Measurements from ENCODE around the gene ZSCAN23.
"Not testable (repeated sequence)": the region's sequence is repeated elsewhere in the genome, so short reads cannot be mapped to it uniquely, and the experiment has no call there.

Gene ZSCAN23

DNA sequence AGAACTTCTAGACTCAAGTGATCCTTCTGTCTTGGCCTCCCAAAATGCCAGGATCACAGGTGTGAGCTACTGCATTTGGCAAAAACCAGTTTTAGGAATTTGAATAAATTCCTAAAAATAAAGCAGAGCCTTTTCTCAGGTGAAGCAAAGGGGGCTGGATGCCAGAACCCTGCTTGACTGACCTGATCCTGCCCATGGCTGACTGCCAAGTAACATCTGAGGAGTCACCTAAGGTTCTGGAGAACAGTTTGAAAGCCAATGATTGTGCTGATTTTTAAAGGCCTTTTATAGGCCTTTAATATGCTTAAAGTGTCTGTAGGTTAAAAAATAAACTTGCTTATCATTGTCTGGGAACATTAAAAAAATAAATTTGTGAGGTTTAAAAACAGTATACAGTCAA is 29.6 kb downstream of the ZSCAN23 start:
- Histone ChIP-seq H3K4me3 (no peak overlapping the region), H3K36me3 (replicated peaks) (no peaks in the 10 kb centered on the region), H3K27me3 (ENCODE audit: low read depth) (no peaks in the 10 kb centered on the region), H3K9me3 (no peaks in the 10 kb centered on the region), H3K4me1 (no peaks in the 10 kb centered on the region)
- no peak for DNase-seq (ENCODE audit: low spot score in 2 of 2)
- in situ Hi-C loops (cut with MboI; ENCODE audit: low sequenced_read_pairs) = no loop called here

DNA sequence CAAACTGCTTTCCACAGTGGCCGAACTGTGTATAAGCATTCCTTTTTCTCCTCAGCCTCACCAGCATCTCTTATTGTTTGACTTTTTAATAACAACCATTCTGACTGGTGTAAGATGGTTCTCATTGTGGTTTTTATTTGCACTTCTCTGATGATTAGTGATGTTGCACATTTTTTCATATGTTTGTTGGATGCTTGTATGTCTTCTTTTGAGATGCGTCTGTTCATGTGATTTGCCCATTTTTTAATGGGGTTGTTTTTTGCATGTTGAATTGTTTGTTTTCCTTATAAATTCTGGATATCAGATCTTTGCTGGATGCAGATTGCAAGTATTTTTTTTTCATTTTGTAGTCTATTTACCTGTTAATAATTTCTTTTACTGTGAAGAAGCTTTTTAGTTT is 32.5 kb downstream of the ZSCAN23 start:
- Histone ChIP-seq H3K4me1 (no peaks in the 10 kb centered on the region), H3K36me3 (replicated peaks) (no peaks in the 10 kb centered on the region), H3K4me3 (no peak overlapping the region), H3K27me3 (ENCODE audit: low read depth) (no peaks in the 10 kb centered on the region), H3K9me3 (no peaks in the 10 kb centered on the region)
- in situ Hi-C loops (cut with MboI; ENCODE audit: low sequenced_read_pairs) = no loop called here
- DNase-seq (ENCODE audit: low spot score in 2 of 2) = no peak

DNA sequence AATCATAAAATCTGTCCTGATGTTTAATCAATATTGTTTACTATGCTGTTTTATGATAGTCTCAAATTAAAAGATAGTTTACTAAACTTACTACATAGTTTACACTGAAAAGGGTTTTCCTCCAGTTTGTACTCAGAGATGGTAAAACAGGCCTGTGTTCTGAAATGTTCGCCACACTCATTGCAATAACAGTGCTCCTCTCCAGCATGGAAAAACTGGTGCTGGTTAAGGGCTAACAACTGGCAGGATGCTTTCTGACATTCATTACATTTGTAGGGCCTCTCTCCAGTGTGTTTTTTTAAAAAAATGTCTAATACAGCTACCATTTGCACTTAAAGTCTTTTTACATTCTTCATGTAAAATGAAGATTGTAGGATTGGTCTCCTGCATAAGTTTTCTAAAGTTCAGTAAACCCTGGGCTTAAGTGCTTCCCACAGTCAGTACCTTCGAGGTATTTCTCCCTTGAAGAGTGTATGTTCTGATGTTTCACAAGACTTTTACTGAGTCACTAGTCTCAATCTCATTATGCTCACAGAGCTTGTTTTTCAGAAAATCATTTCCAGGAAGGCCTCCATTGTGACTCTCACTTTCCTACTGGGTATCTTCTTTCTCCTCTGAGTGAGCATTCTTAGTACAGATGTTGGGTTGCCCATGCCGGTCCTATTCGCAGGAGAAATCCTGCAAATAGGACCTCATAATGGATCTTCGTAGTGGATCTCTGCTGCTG is 35.1 kb downstream of the ZSCAN23 start:
- no peaks in the 10 kb centered on the region for H3K27me3 ChIP-seq (ENCODE audit: low read depth)
- no peaks in the 10 kb centered on the region for H3K4me1 ChIP-seq
- no peak overlapping the region for H3K4me3 ChIP-seq
- H3K36me3 ChIP-seq (replicated peaks) = no peaks in the 10 kb centered on the region
- no peaks in the 10 kb centered on the region for H3K9me3 ChIP-seq
- in situ Hi-C loops (cut with MboI; ENCODE audit: low sequenced_read_pairs) = no loop called here
- DNase-seq (ENCODE audit: low spot score in 2 of 2) = no peak

DNA sequence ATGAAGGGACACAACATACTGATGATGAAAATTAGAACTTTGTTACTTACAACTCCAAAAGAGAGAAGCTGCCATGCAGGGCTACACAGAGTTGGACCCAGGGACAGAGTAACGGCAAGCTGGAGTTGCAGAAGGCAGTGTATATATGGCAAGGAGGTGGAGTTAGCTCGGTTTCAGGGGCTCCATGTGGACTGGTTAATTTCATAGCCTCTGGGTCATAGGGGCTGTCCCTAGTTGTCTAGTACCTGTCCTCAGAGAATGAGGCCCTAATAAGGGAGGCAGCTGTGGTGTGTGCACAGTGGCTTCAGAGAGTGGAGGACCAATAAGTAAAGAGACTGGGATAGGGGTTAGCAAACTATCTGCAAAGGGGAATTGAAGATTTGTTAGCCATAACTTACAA is 35.9 kb downstream of the ZSCAN23 start:
- H3K4me3 ChIP-seq = no peak overlapping the region
- H3K27me3 ChIP-seq (ENCODE audit: low read depth) = no peaks in the 10 kb centered on the region
- no peak for DNase-seq (ENCODE audit: low spot score in 2 of 2)
- no peaks in the 10 kb centered on the region for H3K36me3 ChIP-seq (replicated peaks)
- no peaks in the 10 kb centered on the region for H3K9me3 ChIP-seq
- H3K4me1 ChIP-seq = no peaks in the 10 kb centered on the region
- in situ Hi-C loops (cut with MboI; ENCODE audit: low sequenced_read_pairs) = no loop called here

DNA sequence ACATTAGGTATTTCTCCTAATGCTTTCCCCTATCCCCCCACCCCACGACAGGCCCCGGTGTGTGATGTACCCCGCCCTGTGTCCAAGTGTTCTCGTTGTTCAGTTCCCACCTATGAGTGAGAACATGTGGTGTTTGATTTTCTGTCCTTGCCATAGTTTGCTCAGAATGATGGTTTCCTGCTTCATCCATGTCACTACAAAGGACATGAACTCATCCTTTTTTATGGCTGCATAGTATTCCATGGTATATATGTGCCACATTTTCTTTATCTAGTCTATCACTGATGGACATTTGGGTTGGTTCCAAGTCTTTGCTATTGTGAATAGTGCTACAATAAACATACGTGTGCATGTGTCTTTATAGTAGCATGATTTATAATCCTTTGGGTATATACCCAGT is 39.4 kb downstream of the ZSCAN23 start:
- H3K4me3 ChIP-seq; in situ Hi-C loops (cut with MboI; ENCODE audit: low sequenced_read_pairs); H3K27me3 ChIP-seq (ENCODE audit: low read depth); H3K36me3 ChIP-seq (replicated peaks); H3K9me3 ChIP-seq; H3K4me1 ChIP-seq; DNase-seq (ENCODE audit: low spot score in 2 of 2): not testable (repeated sequence)

DNA sequence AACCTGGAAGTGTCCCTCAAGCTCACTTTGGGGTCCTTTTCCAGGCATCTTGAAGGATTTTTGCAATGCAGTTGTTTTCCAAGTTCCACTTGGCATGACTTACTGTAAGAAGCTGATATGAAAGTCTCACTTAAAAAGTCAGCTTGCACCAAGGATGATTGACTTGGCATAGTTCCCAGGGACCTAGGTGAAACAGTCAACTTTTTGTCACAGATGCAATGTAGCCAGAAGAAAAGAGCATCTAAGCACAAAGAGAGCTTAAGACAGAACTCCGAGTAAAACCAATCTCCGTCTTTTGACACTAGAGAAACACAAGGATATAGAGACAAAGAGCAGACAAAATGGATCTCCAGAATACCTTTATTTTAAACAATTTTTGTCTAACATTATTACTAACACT is 41.1 kb downstream of the ZSCAN23 start:
- no peaks in the 10 kb centered on the region for H3K4me1 ChIP-seq
- H3K9me3 ChIP-seq = no peaks in the 10 kb centered on the region
- in situ Hi-C loops (cut with MboI; ENCODE audit: low sequenced_read_pairs) = no loop called here
- H3K27me3 ChIP-seq (ENCODE audit: low read depth) = no peaks in the 10 kb centered on the region
- no peak for DNase-seq (ENCODE audit: low spot score in 2 of 2)
- H3K36me3 ChIP-seq (replicated peaks) = no peaks in the 10 kb centered on the region
- no peak overlapping the region for H3K4me3 ChIP-seq

DNA sequence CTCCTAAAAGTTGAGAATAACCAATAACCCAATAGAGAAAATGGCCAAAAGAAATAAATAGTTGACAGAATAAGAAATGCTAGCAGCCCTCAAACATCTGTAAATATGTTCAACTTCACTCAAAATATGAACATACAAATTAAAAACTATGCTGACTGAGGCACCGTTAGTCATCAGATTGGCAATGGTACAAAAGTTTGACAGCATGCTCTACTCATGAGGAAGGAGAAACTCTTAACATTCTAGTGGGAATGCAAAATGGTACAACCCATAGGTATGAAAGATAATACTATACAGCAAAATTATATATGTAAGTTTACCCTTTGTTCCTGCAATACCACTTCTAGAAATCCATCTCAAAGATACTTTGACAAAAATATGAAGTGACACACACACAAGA is 42.1 kb downstream of the ZSCAN23 start:
- in situ Hi-C loops (cut with MboI; ENCODE audit: low sequenced_read_pairs) = no loop called here
- Histone ChIP-seq H3K9me3 (no peaks in the 10 kb centered on the region), H3K27me3 (ENCODE audit: low read depth) (no peaks in the 10 kb centered on the region), H3K4me3 (no peak overlapping the region), H3K4me1 (no peaks in the 10 kb centered on the region), H3K36me3 (replicated peaks) (no peaks in the 10 kb centered on the region)
- DNase-seq (ENCODE audit: low spot score in 2 of 2) = no peak

DNA sequence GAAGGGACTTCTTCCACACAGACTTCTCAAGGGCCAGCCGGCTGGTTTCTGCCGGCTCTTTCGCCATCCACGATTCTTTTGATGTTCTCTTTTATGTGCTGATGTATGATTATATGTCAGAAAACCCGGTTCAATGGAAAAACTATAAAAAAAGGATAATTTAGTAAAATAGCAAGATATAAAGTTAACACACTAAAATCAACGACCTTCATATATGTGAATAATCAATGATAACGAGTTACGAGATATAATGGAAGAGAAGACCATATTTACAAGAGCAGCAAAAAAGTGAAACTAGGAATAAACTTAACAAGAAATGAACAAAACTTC is 43.2 kb downstream of the ZSCAN23 start:
- Histone ChIP-seq H3K27me3 (ENCODE audit: low read depth) (no peaks in the 10 kb centered on the region), H3K9me3 (no peaks in the 10 kb centered on the region), H3K4me1 (no peaks in the 10 kb centered on the region), H3K36me3 (replicated peaks) (no peaks in the 10 kb centered on the region), H3K4me3 (no peak overlapping the region)
- in situ Hi-C loops (cut with MboI; ENCODE audit: low sequenced_read_pairs) = no loop called here
- no peak for DNase-seq (ENCODE audit: low spot score in 2 of 2)

DNA sequence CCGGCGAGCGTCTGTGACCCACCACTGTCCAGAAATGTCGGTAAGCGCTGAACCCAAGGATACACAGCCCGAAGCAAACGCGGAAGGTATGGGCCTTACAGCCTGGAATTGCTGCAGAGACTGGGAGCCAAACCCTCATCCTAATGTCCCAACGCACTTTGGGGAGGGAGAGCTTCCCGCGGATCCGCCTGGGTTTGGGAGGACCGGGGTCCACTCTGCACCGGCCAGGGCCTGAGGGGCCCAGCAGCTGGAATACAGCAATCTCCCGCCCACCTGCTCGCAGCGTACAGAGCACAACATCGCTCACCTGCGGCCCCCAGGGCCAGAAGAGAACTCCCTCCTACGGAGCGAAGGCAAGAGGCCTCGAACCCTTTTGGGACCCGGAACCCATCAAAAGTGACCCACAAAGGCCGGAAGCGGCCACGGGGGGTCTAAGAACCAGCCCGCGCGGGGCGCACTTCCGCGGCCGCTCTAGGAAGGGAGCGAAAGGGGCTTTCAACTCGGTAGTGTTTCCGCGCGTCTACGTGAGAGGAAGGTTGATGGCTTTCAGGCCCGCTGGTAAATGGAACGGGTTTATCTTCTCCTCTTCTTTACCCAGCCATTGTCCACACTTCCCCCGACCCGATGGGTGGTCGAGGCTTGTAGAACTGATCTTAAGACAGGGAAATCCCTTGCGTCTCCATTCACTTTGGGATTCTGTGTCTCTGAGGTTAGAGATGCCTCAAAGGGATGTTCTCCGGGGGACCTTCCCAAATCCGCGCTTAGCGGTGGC is 43.8 kb downstream of the ZSCAN23 start, which contains the start of gene ZSCAN12:
TSS of gene ZSCAN12 (minus strand) at position 398 of the 772 bp plus-strand sequence. CDS start 1,342 bp downstream, outside the sequence.
- DNase-seq (ENCODE audit: low spot score in 2 of 2) = no peak
- Histone ChIP-seq H3K4me1 (no peaks in the 10 kb centered on the region), H3K36me3 (replicated peaks) (no peaks in the 10 kb centered on the region), H3K9me3 (no peaks in the 10 kb centered on the region), H3K4me3 (no peak within 1 kb of the TSS), H3K27me3 (ENCODE audit: low read depth) (no peaks in the 10 kb centered on the region)
- in situ Hi-C loops (cut with MboI; ENCODE audit: low sequenced_read_pairs) = no loop called here

DNA sequence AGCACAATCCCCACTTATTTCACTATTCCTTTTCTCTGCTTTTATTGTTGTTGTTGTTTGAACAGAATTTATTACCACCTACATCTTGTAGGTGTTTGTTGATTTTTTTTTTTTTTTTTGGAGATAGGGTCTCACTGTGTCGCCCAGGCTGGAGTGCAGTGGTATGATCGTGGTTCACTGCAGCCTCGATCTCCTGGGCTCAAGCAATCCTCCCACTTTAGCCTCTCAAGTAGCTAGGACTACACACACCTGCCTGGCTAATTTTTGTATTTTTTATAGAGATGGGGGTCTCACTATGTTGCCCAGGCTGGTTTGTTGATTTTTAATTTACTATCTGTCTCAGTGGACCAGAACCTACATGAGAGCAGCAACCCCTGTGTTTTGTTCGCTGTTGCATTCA is 47.4 kb downstream of the ZSCAN23 start:
- no peaks in the 10 kb centered on the region for H3K27me3 ChIP-seq (ENCODE audit: low read depth)
- no peaks in the 10 kb centered on the region for H3K36me3 ChIP-seq (replicated peaks)
- no peak for DNase-seq (ENCODE audit: low spot score in 2 of 2)
- no peaks in the 10 kb centered on the region for H3K4me1 ChIP-seq
- H3K4me3 ChIP-seq = no peak overlapping the region
- no peaks in the 10 kb centered on the region for H3K9me3 ChIP-seq
- in situ Hi-C loops (cut with MboI; ENCODE audit: low sequenced_read_pairs) = no loop called here

DNA sequence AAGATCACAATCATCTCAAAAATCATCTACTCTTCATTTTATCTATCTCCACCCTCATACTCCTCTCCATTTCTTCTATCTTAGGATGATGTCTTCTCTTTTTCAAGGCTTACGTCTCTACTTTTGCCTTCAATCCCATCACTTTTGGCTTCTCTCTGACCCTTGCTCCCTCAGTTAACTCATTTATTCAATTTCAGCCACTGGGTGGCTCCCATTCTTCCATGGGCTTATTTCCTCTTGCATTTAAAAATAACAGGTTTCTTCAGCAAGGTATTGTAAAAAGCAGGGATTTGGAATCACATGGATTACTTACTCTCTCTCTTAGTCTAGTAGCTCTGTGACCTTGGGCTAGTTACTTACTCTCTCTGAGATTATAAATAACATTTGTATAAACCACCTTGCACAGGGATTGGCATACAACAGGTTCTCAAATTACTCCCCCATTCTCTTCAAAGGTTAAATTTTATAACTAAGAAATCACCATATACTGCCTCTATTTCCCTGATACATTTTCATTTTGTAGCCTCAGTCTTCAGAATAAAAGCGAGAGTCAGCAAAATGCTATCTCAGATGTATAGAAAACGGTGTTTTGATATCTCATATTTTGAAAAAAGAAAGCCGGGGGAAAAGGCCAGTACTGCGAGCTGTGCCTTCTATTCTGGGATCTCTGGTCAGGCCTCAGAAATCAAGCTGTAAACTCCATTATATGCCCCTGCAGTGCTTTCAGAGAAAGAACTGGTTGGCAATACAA is 49.2 kb downstream of the ZSCAN23 start:
- in situ Hi-C loops (cut with MboI; ENCODE audit: low sequenced_read_pairs) = no loop called here
- H3K9me3 ChIP-seq = no peaks in the 10 kb centered on the region
- no peaks in the 10 kb centered on the region for H3K36me3 ChIP-seq (replicated peaks)
- H3K4me3 ChIP-seq = no peak overlapping the region
- DNase-seq (ENCODE audit: low spot score in 2 of 2) = no peak
- H3K4me1 ChIP-seq = no peaks in the 10 kb centered on the region
- no peaks in the 10 kb centered on the region for H3K27me3 ChIP-seq (ENCODE audit: low read depth)

DNA sequence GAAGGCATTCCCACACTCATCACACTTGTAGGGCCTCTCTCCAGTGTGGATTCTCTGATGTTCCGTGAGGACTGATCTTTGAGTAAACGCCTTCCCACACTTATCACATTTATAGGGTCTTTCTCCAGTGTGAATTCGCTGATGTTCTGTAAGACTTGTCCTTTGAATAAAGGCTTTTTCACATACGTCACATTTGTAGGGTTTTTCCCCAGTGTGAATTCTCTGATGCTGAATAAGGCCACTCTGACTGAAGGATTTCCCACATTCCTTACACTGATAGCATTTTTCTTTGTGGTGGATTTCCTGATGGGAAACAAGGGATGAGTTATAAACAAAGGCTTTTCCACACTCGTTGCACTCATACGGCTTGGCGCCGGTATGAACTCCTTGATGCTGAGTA is 52.6 kb downstream of the ZSCAN23 start:
- DNase-seq (ENCODE audit: low spot score in 2 of 2) = no peak
- H3K36me3 ChIP-seq (replicated peaks) = no peaks in the 10 kb centered on the region
- in situ Hi-C loops (cut with MboI; ENCODE audit: low sequenced_read_pairs) = no loop called here

DNA sequence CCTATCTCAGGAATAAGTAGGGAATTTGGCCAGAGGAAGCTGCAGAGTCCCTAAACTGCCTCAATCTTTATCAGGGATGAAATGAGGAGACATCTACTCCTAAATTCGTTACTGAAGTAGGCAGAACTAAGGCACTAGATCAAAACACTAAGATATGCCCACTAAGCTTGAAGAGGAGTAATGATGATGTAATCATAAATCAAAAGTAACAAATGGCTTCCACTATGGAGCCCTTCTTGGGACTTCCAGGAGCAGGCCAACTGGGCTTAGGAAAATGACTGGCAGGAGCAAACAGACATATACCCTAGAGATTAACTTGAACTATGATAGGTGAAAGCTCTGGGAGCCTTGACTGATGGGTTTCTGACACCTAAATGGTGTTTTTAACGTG is 59.2 kb downstream of the ZSCAN23 start:
- H3K9me3 ChIP-seq = no peaks in the 10 kb centered on the region
- DNase-seq (ENCODE audit: low spot score in 2 of 2) = no peak
- H3K36me3 ChIP-seq (replicated peaks) = no peaks in the 10 kb centered on the region
- no peak overlapping the region for H3K4me3 ChIP-seq
- in situ Hi-C loops (cut with MboI; ENCODE audit: low sequenced_read_pairs) = no loop called here
- no peaks in the 10 kb centered on the region for H3K4me1 ChIP-seq
- H3K27me3 ChIP-seq (ENCODE audit: low read depth) = peaks cover 2% of the 10 kb centered on the region; the same call in 1 of the 2 replicates

More for the DNA sequence above, 52.6 kb downstream of the ZSCAN23 start:
- no peaks in the 10 kb centered on the region for H3K27me3 ChIP-seq (ENCODE audit: low read depth)
- no peak overlapping the region for H3K4me3 ChIP-seq
- no peaks in the 10 kb centered on the region for H3K4me1 ChIP-seq
- H3K9me3 ChIP-seq = no peaks in the 10 kb centered on the region
